ENCODE results near the gene CKMT2.
A peak's percentile ranks its signal among the peaks of the same experiment; 100 is the strongest.
"Not testable (repeated sequence)": the region's sequence is repeated elsewhere in the genome, so short reads cannot be mapped to it uniquely, and the experiment has no call there.

Gene CKMT2

DNA sequence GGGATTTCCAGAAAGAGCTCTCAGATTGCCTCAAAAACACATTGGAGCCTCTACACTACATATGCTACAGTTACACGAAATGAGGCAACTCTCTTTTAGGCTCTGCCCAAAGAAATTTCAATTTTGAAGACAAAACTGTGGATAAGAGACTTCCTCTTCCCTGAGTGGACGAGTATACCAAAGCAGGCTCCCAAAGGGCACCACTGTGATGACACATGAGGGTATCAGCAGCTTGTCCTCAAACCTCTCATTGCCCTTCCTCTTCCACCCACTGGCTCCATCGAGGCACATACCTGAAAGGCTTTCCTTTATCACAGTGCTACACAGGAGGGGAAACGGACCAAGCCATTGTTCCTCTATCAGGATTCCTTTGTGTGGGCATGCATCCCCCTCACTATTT is 11.3 kb downstream of the CKMT2 start:
- H3K4me3 ChIP-seq (ENCODE audit: low read depth, low read length) = no peak overlapping the region
- DNase-seq (ENCODE audit: low read depth) = no peak

GRCh38 chr5:81245871-81246235 is 12.7 kb downstream of the CKMT2 start:
- H3K4me3 ChIP-seq (ENCODE audit: low read depth, low read length) = no peak overlapping the region
- DNase-seq (ENCODE audit: low read depth) = no peak

DNA sequence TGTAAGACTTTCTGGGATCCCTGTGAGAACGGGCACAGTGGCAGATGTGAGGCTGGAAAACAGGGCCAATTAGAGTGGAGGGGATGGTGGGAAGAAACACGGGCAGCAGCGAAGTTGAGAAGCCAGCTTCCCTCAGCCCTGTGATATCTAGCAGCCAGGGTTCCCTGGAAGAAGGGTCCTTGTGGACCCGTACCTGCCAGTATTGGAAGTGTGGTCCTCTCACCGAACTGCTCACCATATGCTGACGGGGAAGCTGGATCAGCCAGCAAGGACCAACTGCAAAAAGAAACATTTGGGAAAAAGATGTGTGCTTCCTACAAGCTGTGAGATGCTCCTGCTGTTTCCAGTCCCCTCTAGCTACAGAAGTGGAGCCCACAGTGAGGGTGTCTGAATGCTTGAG is 13.6 kb downstream of the CKMT2 start:
- H3K4me3 ChIP-seq (ENCODE audit: low read depth, low read length) = no peak overlapping the region
- no peak for DNase-seq (ENCODE audit: low read depth)

- no peak for DNase-seq (ENCODE audit: low read depth)
- no peak overlapping the region for H3K4me3 ChIP-seq (ENCODE audit: low read depth, low read length)
These were observed 14.4 kb downstream of the CKMT2 start for GRCh38 chr5:81247441-81247972.

DNA sequence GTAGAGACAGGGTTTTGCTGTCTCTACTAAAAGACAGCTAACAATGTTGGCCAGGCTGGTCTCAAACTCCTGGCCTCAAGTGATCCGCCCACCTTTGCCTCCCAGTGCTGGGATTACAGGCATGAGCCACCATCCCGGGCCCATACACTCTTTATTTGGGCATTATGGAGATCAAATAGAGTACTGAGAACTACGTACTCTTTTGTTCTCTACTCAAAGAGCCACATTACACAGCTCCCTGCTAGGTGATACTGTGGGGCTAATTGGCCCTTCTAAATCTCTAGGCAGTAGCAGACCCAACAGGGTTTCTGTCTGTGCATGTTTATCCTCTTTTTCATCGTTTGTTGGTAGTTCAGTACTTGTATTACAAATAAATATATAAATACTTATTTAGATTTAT is 16.1 kb downstream of the CKMT2 start:
- no peak overlapping the region for H3K4me3 ChIP-seq (ENCODE audit: low read depth, low read length)
- DNase-seq (ENCODE audit: low read depth) = no peak

DNA sequence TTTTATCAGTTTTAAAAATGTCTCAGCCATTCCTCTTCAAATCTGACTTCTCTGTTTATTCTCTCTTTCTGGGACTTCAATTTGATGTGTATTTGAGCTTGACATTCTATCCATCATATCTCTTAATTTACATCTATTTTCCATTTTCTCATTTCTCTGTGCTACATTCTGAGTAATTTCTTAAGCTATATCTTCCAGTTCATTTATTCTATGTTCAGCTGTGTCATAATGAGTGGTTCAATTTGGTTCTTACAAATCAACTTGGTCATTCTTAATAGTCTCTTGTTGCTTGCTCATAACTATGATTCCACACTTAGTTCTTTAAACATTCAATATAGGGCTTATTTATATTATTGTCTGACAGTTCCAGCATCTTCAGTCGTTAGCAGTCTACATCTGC is 16.9 kb downstream of the CKMT2 start:
- DNase-seq (ENCODE audit: low read depth) = no peak
- H3K4me3 ChIP-seq (ENCODE audit: low read depth, low read length) = no peak overlapping the region

DNA sequence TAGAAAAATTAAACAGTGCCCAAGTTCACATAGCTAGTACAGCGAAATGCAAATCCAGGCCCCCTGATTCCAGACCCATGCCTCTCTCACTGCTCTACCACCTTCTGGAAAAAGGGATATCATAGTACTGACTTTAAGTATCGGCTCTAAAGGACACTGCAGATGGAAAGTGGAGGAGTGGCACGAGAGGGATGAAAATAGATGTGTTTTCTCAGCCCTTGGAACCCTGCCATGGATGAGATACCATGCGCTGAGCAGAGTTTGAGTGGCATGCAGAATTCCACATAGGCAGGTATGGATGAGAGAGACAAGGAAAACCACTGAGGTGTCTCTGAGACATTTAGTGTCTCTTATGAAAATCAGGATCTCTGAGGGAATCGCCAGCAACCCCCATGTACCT is 18.8 kb downstream of the CKMT2 start:
- no peak for DNase-seq (ENCODE audit: low read depth)
- H3K4me3 ChIP-seq (ENCODE audit: low read depth, low read length) = no peak overlapping the region

- no peak overlapping the region for H3K4me3 ChIP-seq (ENCODE audit: low read depth, low read length)
- DNase-seq (ENCODE audit: low read depth) = no peak
These were observed 19.8 kb downstream of the CKMT2 start for GRCh38 chr5:81252904-81253303.

- H3K4me3 ChIP-seq (ENCODE audit: low read depth, low read length) = no peak overlapping the region
- no peak for DNase-seq (ENCODE audit: low read depth)
These were observed 20.8 kb downstream of the CKMT2 start for GRCh38 chr5:81253875-81254274.

DNA sequence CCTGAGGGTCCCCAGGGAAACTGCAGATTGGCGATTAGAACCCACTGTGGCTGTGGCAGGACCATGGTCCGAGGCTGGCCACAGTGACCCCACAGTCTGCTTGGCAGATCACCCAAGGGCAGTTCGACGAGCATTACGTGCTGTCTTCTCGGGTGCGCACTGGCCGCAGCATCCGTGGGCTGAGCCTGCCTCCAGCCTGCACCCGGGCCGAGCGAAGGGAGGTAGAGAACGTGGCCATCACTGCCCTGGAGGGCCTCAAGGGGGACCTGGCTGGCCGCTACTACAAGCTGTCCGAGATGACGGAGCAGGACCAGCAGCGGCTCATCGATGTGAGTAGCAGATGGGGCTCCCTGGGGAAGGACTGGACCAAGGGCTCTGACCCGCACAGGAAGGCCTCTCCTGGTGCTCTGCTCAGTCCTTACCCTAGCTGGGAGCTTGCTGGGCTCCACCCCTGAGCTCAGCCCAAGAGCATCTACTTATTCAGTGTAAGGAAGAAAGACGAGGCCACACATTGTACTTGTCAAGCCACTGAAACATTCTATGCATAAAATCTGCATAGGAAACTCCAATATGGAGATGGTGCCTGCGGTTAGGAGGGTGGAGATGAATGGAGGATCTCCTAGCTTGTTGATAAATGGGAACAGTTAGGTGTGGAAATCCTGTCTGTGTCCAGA is 21.9 kb downstream of the CKMT2 start:
- no peak overlapping the region for H3K4me3 ChIP-seq (ENCODE audit: low read depth, low read length)
- DNase-seq (ENCODE audit: low read depth) = no peak

DNA sequence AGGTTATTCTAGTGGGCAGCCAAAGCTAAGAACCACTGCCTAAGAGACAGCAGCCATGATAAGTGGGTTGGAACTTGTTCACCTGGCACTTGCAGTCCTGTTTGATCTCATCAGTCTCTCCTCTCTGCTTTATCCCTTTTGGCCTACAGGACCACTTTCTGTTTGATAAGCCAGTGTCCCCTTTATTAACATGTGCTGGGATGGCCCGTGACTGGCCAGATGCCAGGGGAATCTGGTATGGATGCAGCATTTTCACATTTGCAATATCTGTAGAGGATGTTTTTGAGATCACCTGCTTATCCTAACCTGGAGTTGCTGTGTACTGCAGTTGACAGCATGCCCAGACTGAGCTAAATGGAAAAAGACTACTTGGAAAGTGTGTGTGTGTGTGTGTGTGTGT is 23.6 kb downstream of the CKMT2 start:
- H3K4me3 ChIP-seq (ENCODE audit: low read depth, low read length) = no peak overlapping the region
- DNase-seq (ENCODE audit: low read depth) = no peak

- not testable (repeated sequence) for H3K4me3 ChIP-seq (ENCODE audit: low read depth, low read length); DNase-seq (ENCODE audit: low read depth)
These were observed 29.7 kb downstream of the CKMT2 start for GRCh38 chr5:81262796-81263195.

DNA sequence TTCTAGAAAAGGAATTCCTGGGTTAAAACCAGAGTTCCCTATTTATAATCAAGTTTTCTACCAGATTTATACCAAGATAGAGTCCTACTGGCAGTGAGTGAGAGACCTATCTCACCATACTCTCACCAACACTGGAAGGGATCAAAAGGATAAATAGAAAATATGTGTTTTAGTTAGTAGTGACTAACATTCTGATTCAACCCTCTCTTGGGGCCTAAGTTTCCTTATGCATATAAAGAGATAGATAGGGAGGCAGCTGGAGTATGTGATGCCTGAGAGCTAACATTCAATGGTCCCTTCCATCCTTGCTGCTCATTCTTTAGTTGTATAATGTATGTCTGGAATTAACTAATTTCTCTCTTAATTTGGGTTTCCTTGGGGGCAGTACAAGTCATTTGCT is 32.0 kb downstream of the CKMT2 start:
- peak; percentile 25 for DNase-seq (ENCODE audit: low read depth)
- H3K4me3 ChIP-seq (ENCODE audit: low read depth, low read length) = no peak overlapping the region

- peak; percentile 64 for DNase-seq (ENCODE audit: low read depth)
- H3K4me3 ChIP-seq (ENCODE audit: low read depth, low read length) = no peak overlapping the region
These were observed 35.5 kb downstream of the CKMT2 start for GRCh38 chr5:81268521-81269196.

DNA sequence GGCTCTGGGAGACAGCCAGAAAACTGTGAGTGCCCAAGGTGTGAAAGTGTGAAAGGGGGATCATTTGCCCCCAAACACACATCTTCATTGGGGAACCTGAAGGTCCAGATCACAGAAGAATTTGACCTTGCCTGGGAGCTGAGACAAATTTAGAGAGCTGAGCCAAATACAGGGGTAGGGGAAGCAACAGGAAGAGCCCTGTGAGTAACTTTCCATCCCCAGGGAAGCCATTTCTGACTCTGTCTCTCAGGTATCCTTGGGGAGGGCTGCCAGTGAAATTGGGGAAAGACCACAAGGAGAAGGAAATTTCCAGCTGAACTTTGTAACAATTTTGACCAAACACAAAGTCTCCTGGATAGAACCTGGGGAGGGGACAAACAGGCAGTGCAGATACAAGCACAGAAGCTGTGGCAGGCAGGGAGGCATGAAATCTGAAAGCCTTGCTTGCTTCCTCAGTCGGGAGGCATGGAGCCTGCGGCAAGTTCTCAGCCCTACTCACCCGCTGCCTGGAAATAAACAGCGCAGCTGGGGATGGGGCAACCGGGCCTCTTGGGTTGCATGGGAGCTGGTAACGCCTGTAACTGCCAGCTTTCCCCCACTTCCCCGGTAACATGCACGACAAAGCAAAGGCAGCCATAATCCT is 36.8 kb downstream of the CKMT2 start:
- no peak overlapping the region for H3K4me3 ChIP-seq (ENCODE audit: low read depth, low read length)
- DNase-seq (ENCODE audit: low read depth) = no peak

DNA sequence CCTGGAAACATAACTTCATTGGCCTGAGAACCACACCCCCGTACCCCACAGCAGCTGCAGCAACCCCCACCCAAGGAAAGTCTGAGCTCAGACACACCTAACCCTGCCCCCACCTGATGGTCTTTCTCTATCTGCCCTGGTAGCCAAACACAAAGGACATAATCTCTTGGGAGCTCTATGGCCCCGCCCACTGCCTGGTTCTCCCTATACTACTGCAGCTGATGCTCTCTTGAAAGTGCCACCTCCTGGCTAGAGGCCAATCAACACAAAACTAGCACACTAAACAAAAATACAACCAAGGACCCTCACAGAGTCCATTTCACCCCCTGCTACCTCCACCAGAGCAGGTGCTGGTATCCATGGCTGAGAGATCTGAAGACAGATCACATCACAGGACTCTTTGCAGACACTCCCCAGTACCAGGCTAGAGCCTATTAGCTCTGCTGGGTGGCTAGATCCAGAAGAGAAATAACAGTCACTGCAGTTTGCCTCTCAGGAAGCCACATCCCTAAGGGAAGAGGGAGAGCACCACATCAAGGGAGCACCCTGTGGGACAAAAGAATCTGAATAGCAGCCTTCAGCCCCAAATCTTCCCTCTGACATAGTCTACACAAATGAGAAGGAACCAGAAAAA is 37.4 kb downstream of the CKMT2 start:
- DNase-seq (ENCODE audit: low read depth); H3K4me3 ChIP-seq (ENCODE audit: low read depth, low read length): not testable (repeated sequence)

DNA sequence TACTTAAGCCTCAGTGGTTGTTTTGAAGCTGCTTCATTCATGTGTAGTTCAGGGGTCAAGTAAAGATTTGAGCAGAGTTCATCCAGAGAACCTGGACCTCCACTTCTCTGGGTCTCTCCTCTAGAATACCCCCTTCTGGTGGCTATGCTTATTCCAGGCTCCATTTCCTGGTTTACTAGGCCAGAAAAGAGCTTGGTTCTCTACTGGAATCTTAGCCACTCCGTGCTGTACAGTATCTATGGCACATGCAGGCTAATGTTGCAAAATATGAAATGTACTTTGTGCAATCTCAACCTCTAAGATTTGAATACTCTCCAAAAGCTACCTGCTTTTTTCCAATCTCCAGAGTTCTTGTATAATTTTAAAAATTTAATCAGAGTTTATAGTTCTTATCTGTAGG is 50.9 kb downstream of the CKMT2 start:
- H3K4me3 ChIP-seq (ENCODE audit: low read depth, low read length) = no peak overlapping the region
- no peak for DNase-seq (ENCODE audit: low read depth)

GRCh38 chr5:81286059-81286617 is 53.0 kb downstream of the CKMT2 start:
- DNase-seq (ENCODE audit: low read depth) = no peak
- H3K4me3 ChIP-seq (ENCODE audit: low read depth, low read length) = no peak overlapping the region

DNA sequence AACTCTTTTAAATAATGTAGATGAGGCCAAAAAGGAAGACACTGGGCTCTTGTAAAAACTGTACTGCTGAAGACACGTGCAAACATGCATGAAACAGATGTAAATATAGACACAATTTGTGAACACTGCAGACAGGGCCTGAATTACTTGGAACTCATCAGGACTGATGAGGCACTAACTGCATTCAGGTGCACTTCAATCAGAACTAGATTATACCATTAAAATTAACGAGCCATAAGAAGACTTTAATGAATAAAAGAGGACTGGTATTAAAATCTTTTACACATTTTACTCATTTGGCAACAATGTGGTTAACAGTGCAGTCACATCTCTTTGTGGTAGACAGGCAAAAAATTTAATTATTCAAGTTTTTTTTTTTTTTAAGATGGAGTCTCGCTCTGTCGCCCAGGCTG is 54.9 kb downstream of the CKMT2 start:
- no peak for DNase-seq (ENCODE audit: low read depth)
- no peak overlapping the region for H3K4me3 ChIP-seq (ENCODE audit: low read depth, low read length)

GRCh38 chr5:81290146-81290545 is 57.0 kb downstream of the CKMT2 start:
- no peak overlapping the region for H3K4me3 ChIP-seq (ENCODE audit: low read depth, low read length)
- no peak for DNase-seq (ENCODE audit: low read depth)

All from skeletal muscle cell (primary cell).